Endothelial cell of umbilical vein (primary cell): ENCODE results near the gene GPBP1L1.

ENCODE experiments used
- CTCF ChIP-seq, 2 donors: IDR thresholded peaks; 1 replicate in 1 of 2; 2 replicates in 1 of 2; pipeline ENCODE4 v1.5.1; 2011; ENCODE audit warnings: low read length in 2 of 2, mild to moderate bottlenecking in 2 of 2, moderate library complexity in 2 of 2, control low read depth in 1 of 2, inconsistent platforms in 1 of 2, low read depth in 1 of 2; ENCODE audit not compliant: insufficient read depth in 1 of 2; ENCODE audit errors: extremely low read depth in 1 of 2
- EZH2 ChIP-seq: IDR thresholded peaks from 2 replicates; pipeline ENCODE4 v1.6.1; 2012; ENCODE audit warnings: borderline replicate concordance, low read depth, mild to moderate bottlenecking, moderate library complexity, low read length, inconsistent platforms; ENCODE audit not compliant: severe bottlenecking
- FOS ChIP-seq: IDR thresholded peaks from 2 replicates; pipeline ENCODE4 v1.6.1; 2011; ENCODE audit warnings: mild to moderate bottlenecking, low read length, moderate library complexity, borderline replicate concordance; ENCODE audit not compliant: insufficient read depth
- MYC ChIP-seq: IDR thresholded peaks from one replicate; pipeline ENCODE4 v1.6.1; 2011; ENCODE audit warnings: mild to moderate bottlenecking, low read depth, low read length
- POLR2A ChIP-seq: IDR thresholded peaks from 2 replicates; pipeline ENCODE4 v1.6.1; 2012; ENCODE audit warnings: low read depth, mild to moderate bottlenecking, control low read depth, low read length
- POLR2AphosphoS5 ChIP-seq: IDR thresholded peaks from 2 replicates; pipeline ENCODE4 v1.6.1; 2012; ENCODE audit warnings: low read depth, mild to moderate bottlenecking, control low read depth, low read length, moderate library complexity; ENCODE audit not compliant: insufficient read depth
- TF ChIP-seq, protein P1 (sequence below): IDR thresholded peaks from 2 replicates; pipeline ENCODE4 v1.6.1; 2011; ENCODE audit not compliant: insufficient read depth, insufficient read length

DNA sequence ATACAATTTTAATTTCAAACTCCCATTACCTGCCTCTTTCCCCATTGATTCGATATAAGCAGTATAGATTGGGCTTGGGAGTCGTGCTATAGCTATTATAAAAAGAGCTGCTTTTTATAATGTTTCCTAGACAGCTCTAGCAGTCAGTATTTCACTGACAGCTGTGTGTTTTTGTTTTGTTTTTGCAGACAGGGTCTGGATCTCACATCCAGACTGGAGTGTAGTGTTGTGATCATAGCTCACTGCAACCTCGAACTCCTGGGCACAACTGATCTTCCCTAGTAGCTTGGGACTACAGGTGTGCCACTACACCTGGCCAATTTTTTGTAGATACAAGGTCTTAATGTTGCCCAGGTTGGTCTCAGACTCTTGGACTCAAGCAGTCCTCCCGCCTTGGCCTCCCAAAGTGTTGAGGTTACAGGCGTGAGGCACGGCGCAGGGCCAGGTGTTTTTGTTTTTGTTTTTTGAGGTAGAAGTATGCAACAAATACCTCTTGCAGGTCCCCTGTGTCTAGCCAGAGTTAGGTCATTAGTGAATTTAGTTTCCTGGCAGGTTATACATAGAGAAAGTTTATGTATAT lies 100.7 kb downstream of the GPBP1L1 start:
- TF ChIP-seq, protein P1, sequence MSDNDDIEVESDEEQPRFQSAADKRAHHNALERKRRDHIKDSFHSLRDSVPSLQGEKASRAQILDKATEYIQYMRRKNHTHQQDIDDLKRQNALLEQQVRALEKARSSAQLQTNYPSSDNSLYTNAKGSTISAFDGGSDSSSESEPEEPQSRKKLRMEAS = no peak
- TF ChIP-seq CTCF (IDR thresholded peaks at IDR 0.05; ENCODE audit: extremely low read depth in 1 of 2, insufficient read depth in 1 of 2, low read depth in 1 of 2, low read length in 2 of 2) (no peak), POLR2AphosphoS5 (no peak), FOS (no peak), POLR2A (no peak), MYC (no peak), EZH2 (no peak)
